Kidney glomerular epithelial cell (primary cell): ENCODE results near the gene CDK16.
A peak's percentile ranks its signal among the peaks of the same experiment; 100 is the strongest.

Experiments used
- DNase-seq: peaks from one replicate; lab custom pipeline; 2025; lab: John Stamatoyannopoulos, UW

The CDK16 gene

DNA sequence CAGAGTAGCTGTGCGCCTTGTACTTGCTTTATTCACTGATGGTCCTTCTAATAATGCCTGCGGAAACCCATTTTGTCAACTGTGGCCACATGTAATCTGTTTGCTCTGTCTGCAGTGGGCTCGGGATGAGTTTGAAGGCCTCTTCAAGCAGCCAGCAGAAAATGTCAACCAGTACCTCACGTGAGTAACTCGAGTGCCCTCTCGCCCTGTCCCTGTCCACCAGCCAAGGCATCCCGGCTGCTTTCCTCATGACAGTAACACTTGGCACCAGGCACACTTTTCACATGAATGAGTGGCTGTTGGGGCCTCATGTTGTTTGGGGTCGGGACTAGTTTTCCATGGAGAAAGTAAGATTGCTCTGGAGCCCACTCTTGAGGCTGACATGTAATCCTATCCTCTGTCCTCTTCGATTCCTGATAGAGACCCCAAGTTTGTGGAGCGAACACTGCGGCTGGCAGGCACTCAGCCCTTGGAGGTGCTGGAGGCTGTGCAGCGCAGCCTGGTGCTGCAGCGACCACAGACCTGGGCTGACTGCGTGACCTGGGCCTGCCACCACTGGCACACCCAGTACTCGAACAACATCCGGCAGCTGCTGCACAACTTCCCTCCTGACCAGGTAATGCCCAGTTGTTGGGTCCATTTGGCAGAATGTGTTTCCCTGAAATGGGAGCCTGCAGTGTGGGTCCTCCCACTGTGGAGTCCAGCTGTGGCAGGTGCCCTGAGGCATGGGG lies 8.8 kb upstream of the CDK16 start:
- DNase-seq, result no peak

DNA sequence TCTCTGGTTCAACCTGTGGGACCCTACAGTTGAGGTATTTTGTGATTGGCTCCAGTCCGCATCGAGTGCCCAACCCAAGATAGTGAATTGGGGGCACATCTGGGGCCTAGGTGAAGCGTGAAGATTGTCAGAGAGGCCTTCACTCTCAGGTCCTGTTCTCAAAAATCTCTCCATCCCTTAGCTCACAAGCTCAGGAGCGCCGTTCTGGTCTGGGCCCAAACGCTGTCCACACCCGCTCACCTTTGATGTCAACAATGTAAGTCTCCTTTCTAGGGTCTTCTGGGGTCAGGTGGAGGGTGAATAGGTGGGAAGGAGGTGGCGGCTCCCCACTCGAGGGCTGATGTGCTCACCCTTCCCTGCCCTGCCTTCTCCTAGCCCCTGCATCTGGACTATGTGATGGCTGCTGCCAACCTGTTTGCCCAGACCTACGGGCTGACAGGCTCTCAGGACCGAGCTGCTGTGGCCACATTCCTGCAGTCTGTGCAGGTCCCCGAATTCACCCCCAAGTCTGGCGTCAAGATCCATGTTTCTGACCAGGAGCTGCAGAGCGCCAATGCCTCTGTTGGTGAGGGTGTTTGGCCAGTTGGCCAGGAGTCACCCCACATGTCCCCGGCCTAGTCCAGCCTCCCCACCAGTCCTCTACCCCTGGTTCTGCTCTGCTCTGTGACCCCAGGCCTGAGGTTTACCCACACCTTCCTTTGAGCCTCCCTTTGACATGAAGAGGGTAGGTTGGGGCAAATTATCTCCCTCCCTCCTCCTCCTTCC lies 7.6 kb upstream of the CDK16 start:
- no peak for DNase-seq

- no peak for DNase-seq
These were observed 5.8 kb upstream of the CDK16 start for GRCh38 chrX:47212381-47213293.

GRCh38 chrX:47214435-47215077 lies 3.9 kb upstream of the CDK16 start:
- DNase-seq, result no peak

DNA sequence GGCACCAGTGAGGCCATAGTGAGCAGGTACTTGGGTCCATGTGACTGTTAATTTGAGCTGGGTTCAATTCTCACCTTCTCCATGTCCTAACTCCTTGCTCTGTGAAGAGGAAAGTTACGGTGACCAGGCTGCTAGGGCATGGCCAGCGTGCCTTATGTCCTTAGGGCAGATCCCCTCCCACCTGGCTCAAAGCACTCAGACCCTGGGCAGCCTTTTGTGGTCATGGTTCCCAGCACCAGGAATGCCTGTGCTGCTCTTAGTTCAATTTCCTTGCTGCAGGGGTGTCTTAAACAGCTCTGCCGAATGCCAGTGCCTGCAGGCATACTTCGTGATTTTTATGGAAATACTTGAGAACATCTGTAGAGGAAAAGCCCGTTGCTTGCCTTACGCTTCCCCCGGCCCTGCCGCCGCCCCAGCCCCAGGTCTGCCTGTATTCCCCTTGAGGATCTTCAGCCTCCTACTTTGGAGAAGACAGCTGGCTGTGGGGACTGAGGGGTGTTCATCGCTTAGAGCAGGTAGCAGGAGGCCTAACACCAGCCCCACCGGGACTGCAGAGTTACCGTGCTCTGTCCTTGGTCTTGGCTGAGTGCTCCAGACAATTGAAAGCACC lies 3.1 kb upstream of the CDK16 start:
- DNase-seq, result no peak

DNA sequence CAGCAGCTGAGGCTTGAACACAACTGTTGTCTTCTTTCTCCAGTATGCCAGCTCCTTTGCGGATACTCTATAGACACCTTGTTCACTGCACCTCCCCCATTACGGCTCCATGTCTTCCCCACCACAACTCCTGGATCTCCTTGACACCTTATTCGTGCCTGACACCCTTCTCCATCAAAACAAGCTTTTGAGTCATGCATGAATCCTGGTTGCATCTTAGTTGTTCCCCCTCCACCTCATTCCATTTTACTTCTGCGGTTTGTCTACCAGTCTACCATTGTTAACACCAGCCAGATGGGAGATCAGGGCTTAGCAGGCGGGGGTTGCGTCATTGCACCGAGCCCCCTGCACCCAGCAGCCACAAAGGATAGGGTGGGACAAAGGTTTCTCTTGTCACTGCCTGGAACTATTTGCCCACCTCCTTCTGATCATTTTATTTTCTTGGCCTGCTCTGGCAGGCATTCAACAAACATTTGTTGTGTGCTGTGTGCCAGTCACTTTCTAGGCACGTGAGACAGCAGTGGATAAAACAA lies 2.0 kb upstream of the CDK16 start:
- no peak for DNase-seq

DNA sequence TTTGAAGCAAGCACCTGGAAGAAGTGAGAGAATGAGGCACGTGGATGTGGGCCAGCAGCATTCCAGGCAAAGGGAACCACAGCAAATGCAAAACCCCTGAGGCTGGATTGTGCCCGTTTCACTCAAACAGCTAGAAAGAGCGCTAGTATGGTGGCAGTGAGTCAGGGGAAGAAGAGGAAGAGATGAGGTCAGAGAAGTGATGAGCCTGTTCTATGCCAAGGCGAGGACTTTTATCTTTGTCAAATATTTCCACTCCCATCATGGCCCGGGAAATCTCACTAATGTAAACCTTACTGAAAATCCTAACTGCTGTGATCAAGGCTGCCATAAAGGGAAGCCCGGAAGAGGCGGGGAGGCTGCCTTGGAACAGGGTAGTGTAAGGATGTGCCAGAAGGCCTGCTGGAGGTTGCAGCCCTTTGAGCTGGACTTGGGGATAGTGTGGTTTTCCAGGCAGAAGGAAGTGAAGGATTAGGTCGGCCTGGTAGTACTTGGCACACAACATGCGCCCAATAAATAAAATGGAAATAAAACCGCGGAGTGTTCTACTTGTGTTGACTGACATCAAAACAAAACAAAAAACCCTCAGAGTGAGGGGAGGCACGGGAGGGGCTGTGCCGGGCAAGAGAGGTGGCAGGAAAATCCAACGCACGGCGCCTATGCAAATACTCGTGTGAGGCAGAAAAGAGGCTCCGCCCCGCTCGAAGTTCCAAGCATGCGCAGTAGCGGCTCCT lies 1.2 kb upstream of the CDK16 start:
- no peak for DNase-seq

GRCh38 chrX:47217852-47218279 lies 615 bp upstream of the CDK16 start:
- DNase-seq, result peak; percentile 87

DNA sequence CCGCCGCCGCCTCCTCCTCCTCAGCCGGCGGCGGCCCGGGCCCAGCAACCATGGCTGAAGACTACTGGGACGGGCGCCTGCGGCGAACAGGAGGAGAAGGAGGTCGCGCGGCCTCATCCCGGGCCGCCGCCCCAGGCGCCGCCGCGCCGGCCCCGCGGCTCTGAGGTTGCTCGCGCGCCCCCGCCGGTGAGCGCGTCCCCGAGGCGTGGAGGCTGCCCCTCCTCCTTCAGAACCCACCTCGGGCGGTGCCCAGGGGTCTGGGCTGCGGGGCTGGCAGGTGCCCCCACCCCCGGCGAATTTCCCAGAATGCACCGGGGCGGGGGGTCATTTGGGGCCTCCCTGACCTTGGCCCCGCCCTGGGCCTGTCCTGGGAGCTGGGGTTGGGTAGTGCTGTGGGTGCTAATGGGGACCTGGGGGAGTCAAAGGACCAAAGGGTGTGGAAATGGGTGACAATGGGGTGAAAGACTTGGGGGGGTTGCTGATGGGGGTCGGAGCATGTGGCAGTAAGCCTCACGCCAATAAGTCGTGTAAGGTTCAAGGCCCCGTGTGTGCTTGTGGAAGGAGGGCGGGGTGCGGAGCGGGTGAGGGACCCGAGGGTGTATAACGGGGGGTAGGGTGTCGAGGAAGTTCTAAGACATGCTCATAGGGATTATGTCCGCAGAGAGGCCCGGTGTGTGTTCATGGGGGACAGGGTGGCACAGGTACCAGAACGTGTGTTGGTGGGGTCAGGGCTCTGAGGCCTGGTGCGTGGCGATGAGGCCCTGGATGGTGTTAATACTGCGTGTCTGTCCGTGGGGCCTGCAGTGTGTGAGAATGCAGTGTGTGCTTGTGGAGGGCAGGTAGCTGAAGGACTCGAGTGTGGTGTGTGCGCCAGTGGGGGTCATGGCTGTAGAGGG lies 687 bp downstream of the CDK16 start:
- no peak for DNase-seq

GRCh38 chrX:47221756-47222155 lies 3.3 kb downstream of the CDK16 start:
- DNase-seq, result no peak

DNA sequence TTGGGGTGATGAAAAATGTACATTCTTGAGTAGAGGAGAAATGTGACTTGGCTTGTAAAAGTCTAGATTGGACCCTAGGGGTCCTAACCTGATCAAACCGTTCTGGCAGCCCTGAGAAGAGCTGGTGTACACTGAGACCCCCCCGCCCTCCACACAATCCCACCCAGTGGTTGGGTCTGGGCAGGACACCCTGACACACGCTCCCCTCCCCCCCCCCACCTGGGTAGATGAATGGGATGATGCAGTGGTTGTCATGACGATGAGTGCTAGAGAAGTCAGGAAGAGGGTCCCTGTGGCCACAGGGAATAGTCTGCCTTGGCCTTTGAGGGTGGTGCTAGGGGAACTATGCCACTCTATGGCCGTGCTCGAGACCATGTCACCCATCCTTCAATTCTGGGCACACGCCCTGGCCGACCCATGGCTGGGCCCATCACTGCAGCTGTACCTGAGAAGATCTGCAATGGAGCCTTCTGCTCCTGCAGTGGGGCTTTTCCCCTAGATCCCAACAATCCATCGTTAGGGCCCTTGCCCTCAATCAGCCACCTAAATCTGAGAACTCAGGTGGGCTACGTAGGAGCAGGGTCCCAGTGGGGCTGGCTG lies 4.4 kb downstream of the CDK16 start:
- DNase-seq, result no peak

DNA sequence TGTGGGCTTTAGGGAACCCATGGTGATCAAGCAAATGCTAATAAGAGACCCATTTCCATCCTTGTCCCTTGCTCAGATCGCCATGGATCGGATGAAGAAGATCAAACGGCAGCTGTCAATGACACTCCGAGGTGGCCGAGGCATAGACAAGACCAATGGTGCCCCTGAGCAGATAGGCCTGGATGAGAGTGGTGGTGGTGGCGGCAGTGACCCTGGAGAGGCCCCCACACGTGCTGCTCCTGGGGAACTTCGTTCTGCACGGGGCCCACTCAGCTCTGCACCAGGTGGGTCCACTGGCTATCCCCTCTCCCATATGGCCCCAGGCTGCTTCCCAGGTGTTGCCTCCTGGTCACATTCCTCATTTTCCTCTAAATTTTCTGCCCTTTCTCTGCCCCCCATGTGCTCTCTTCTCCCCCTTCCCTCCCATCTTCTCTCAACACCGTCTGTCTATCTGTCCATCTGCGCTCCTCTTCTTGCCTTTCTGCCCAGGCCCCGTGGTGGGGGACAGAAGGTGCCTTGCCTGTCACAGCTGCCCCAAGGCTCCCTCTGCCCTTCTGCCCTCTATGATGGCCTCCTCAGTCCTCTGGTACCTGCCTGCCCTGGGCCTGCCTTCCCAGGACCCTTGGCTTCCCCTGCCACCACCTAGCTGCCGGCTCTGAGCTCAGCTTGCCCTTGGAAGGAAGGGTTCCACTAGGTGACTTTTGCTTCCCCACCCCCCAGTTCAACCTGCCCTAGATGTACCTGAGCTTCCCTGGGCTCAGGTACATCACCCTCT lies 5.2 kb downstream of the CDK16 start:
- no peak for DNase-seq

- no peak for DNase-seq
These were observed 5.9 kb downstream of the CDK16 start for GRCh38 chrX:47224266-47224895.

GRCh38 chrX:47224896-47225290 lies 6.4 kb downstream of the CDK16 start:
- DNase-seq, result no peak

GRCh38 chrX:47226071-47226470 lies 7.6 kb downstream of the CDK16 start:
- no peak for DNase-seq

DNA sequence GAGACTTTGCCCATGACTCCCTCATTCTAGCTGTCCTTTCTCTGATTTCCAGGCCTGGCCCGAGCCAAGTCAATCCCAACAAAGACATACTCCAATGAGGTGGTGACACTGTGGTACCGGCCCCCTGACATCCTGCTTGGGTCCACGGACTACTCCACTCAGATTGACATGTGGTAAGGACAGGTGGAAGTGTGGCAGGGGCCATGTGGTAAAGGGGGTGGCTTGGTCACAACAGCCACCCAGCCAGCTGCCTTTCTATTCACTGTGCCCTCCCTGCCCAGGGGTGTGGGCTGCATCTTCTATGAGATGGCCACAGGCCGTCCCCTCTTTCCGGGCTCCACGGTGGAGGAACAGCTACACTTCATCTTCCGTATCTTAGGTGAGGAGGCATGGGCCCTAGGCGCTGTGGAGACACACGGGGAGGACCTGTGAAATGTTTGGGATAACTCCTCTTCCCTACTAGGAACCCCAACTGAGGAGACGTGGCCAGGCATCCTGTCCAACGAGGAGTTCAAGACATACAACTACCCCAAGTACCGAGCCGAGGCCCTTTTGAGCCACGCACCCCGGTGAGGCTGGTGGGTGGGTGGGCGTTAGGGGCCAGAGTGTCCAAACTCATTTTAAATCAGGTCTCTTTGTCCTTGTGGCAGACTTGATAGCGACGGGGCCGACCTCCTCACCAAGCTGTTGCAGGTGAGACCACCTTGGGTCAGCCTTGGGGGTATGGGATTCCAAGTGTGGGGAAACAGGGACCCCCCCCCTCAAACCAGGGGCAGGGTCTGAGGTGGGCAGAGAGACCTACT lies 8.3 kb downstream of the CDK16 start:
- no peak for DNase-seq

GRCh38 chrX:47227334-47227583 lies 8.8 kb downstream of the CDK16 start:
- no peak for DNase-seq
